ENCODE data around the gene LTBP2. TPM values are rescaled to one million over a fixed set of nuclear protein-coding genes. Genes with fewer than 3 reads are reported as not detected.

LTBP2 gene
- total and polyA plus RNA-seq, 2 of the 13 experiments (the other 11 are each of a cell fraction or from before 2014, with no cell fraction given), result 0.20 to 0.41 TPM

- TF ChIP-seq HMGXB4 (CRISPR knock-in tag; IDR thresholded peaks at IDR 0.05; ENCODE audit: borderline replicate concordance in 1 of 2, low read depth in 1 of 2), result peak in 1 of 2 experiments; percentile 68; a peak in 1 of 4 replicates
- TF ChIP-seq RBFOX2 (IDR thresholded peaks at IDR 0.05; ENCODE audit: low read depth, low read length), result peak; percentile 72
- TF ChIP-seq HNF4G (IDR thresholded peaks at IDR 0.05; ENCODE audit: borderline replicate concordance, low read depth, low read length), result no peak
- TF ChIP-seq HNF4G (CRISPR knock-in tag; IDR thresholded peaks at IDR 0.05; ENCODE audit: borderline replicate concordance, low read depth), result 0 out of 2 replicates have a peak, but pooled peaks have one; percentile 32
- 0 out of 2 replicates have a peak, but pooled peaks have one; percentile 22 for TF ChIP-seq FOSL1 (CRISPR knock-in tag; IDR thresholded peaks at IDR 0.05; ENCODE audit: borderline replicate concordance)
- TF ChIP-seq MBNL3 (CRISPR knock-in tag; conservative IDR thresholded peaks at IDR 0.05), result no peak
- TF ChIP-seq DR1 (CRISPR knock-in tag; IDR thresholded peaks at IDR 0.05), result peak; percentile 58; the same call in 1 of the 2 replicates
- peak; percentile 40; the same call in 1 of the 2 replicates for TF ChIP-seq ZHX1 (CRISPR knock-in tag; IDR thresholded peaks at IDR 0.05; ENCODE audit: low read depth)
- TF ChIP-seq, protein P1, sequence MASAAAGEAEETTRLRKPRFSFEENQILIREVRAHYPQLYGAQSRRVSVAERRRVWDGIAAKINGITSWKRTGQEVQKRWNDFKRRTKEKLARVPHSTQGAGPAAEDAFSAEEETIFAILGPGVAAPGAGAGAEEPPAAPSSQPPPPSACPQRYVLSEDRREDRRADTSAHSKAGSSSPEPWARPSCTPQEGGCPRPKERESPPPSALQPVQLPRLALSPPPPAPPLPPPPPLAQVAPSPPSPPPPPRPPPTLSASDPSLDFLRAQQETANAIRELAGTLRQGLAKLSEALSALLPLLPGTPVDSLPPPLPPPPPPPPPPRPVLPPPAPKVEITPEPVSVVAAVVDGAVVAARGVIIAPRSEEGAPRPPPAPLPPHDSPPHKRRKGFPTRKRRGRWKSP (CRISPR knock-in tag; IDR thresholded peaks at IDR 0.05), result peak; percentile 63; the same call in 1 of the 2 replicates
- TF ChIP-seq ZNF460 (CRISPR knock-in tag; IDR thresholded peaks at IDR 0.05; ENCODE audit: borderline replicate concordance), result no peak
- TF ChIP-seq ZMYM2 (CRISPR knock-in tag; IDR thresholded peaks at IDR 0.05), result no peak
- 0 out of 2 replicates have a peak, but pooled peaks have one; percentile 17 for TF ChIP-seq GATAD2A (CRISPR knock-in tag; IDR thresholded peaks at IDR 0.05)
- TF ChIP-seq, protein P2, sequence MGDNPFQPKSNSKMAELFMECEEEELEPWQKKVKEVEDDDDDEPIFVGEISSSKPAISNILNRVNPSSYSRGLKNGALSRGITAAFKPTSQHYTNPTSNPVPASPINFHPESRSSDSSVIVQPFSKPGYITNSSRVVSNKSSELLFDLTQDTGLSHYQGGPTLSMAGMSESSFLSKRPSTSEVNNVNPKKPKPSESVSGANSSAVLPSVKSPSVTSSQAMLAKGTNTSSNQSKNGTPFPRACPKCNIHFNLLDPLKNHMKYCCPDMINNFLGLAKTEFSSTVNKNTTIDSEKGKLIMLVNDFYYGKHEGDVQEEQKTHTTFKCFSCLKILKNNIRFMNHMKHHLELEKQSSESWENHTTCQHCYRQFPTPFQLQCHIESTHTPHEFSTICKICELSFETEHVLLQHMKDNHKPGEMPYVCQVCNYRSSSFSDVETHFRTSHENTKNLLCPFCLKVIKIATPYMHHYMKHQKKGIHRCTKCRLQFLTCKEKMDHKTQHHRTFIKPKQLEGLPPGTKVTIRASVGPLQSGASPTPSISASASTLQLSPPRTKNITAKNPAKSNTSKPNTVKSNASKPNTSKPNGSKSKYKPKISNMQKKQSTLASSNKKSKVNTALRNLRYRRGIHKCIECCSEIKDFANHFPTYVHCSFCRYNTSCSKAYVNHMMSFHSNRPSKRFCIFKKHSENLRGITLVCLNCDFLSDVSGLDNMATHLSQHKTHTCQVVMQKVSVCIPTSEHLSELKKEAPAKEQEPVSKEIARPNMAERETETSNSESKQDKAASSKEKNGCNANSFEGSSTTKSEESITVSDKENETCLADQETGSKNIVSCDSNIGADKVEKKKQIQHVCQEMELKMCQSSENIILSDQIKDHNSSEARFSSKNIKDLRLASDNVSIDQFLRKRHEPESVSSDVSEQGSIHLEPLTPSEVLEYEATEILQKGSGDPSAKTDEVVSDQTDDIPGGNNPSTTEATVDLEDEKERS (CRISPR knock-in tag; IDR thresholded peaks at IDR 0.05), result no peak
- peak; percentile 69; the same call in 1 of the 2 replicates for TF ChIP-seq SIN3A (IDR thresholded peaks at IDR 0.05; ENCODE audit: borderline replicate concordance, low read depth, low read length)
- peak; percentile 83 for TF ChIP-seq BHLHE40 (IDR thresholded peaks at IDR 0.05; ENCODE audit: low read length)
- TF ChIP-seq DBP (CRISPR knock-in tag; IDR thresholded peaks at IDR 0.05; ENCODE audit: not compliant biosample characterization), result peak; percentile 28
- TF ChIP-seq ZFP1 (CRISPR knock-in tag; IDR thresholded peaks at IDR 0.05), result 0 out of 2 replicates have a peak, but pooled peaks have one; percentile 14
- TF ChIP-seq ZNF598 (CRISPR knock-in tag; IDR thresholded peaks at IDR 0.05; ENCODE audit: borderline replicate concordance), result peak; percentile 43; the same call in 1 of the 2 replicates
These were observed 118.4 kb downstream of the LTBP2 start, which contains the start of gene ISCA2 (continued) for GRCh38 chr14:74493343-74494261.

Measured in HepG2 (cell line).